GM21717 (cell line): Measurements from ENCODE around the gene PLEKHA6.
A peak's percentile ranks its signal among the peaks of the same experiment; 100 is the strongest.

Source experiments
- ATAC-seq: cut with Tn5 transposase; IDR thresholded peaks from one replicate; pipeline ENCODE4 v1.9.1; 2021; ENCODE audit warnings: mild to moderate bottlenecking, moderate library complexity; ENCODE audit not compliant: unreplicated experiment

Gene PLEKHA6

GRCh38 chr1:204359474-204360255 is at the start of gene PLEKHA6:
TSS of gene PLEKHA6 (minus strand) at chr1:204359929. CDS start at chr1:204273727, 86,202 bp downstream.
- no peak for ATAC-seq

GRCh38 chr1:204409123-204409522 is 49.4 kb upstream of the PLEKHA6 start:
- no peak for ATAC-seq

- ATAC-seq = no peak
These were observed 48.9 kb upstream of the PLEKHA6 start for GRCh38 chr1:204408602-204409001.

GRCh38 chr1:204408074-204408507 is 48.4 kb upstream of the PLEKHA6 start:
- no peak for ATAC-seq

GRCh38 chr1:204407295-204407971 is 47.7 kb upstream of the PLEKHA6 start:
- no peak for ATAC-seq

- no peak for ATAC-seq
These were observed 46.9 kb upstream of the PLEKHA6 start for GRCh38 chr1:204406621-204407020.

- ATAC-seq = no peak
These were observed 46.3 kb upstream of the PLEKHA6 start for GRCh38 chr1:204405988-204406387.

- no peak for ATAC-seq
These were observed 44.9 kb upstream of the PLEKHA6 start for GRCh38 chr1:204404629-204405028.

- no peak for ATAC-seq
These were observed 42.7 kb upstream of the PLEKHA6 start for GRCh38 chr1:204402391-204402790.

- ATAC-seq = no peak
These were observed 42.0 kb upstream of the PLEKHA6 start for GRCh38 chr1:204401730-204402129.

GRCh38 chr1:204400882-204401510 is 41.3 kb upstream of the PLEKHA6 start:
- ATAC-seq = no peak

GRCh38 chr1:204398197-204399125 is 38.7 kb upstream of the PLEKHA6 start:
- peak; percentile 53 for ATAC-seq

- ATAC-seq = no peak
These were observed 36.4 kb upstream of the PLEKHA6 start for GRCh38 chr1:204396015-204396583.

- no peak for ATAC-seq
These were observed 31.9 kb upstream of the PLEKHA6 start for GRCh38 chr1:204391629-204392028.

- ATAC-seq = no peak
These were observed 31.2 kb upstream of the PLEKHA6 start for GRCh38 chr1:204390751-204391466.

- ATAC-seq = no peak
These were observed 26.0 kb upstream of the PLEKHA6 start for GRCh38 chr1:204385727-204386126.

GRCh38 chr1:204384636-204385352 is 25.1 kb upstream of the PLEKHA6 start:
- ATAC-seq = no peak

- no peak for ATAC-seq
These were observed 23.6 kb upstream of the PLEKHA6 start for GRCh38 chr1:204383163-204383904.
